CD14-positive monocyte (primary cell): ENCODE results near the gene METTL15. TPM values are rescaled to one million over a fixed set of nuclear protein-coding genes. Genes with fewer than 3 reads are reported as not detected.

Experiments used
- DNase-seq, 3 donors: peaks; one replicate each; pipeline ENCODE4 v3.0.0-alpha.2; 2011 to 2022
- H2AFZ ChIP-seq: 2 replicates; pipeline ENCODE4 v1.6.0; 2012; ENCODE audit warnings: mild to moderate bottlenecking, low read depth, low read length, inconsistent platforms; ENCODE audit not compliant: insufficient read depth, poor library complexity, severe bottlenecking
- H3K27ac ChIP-seq, 2 donors: 1 replicate in 1 of 2; 2 replicates in 1 of 2; pipeline ENCODE4 v1.5.1; 2012 to 2013; ENCODE audit warnings: low read length in 2 of 2, control low read depth in 1 of 2, inconsistent platforms in 1 of 2, low read depth in 1 of 2, mild to moderate bottlenecking in 1 of 2
- H3K27me3 ChIP-seq, 2 donors: one replicate each; pipeline versions ENCODE4 v1.6.0 to v1.6.1; 2011 to 2013; ENCODE audit warnings: low read length in 2 of 2; ENCODE audit not compliant: control insufficient read depth in 2 of 2, insufficient read depth in 2 of 2
- H3K36me3 ChIP-seq, 2 donors: replicated peaks in 1 of 2; 1 replicate in 1 of 2; 2 replicates in 1 of 2; pipeline versions ENCODE4 v1.5.1 to v1.6.1; 2012 to 2013; ENCODE audit warnings: low read length in 2 of 2, control low read depth in 1 of 2, inconsistent platforms in 1 of 2, mild to moderate bottlenecking in 1 of 2; ENCODE audit not compliant: insufficient read depth in 2 of 2, control insufficient read depth in 1 of 2
- H3K4me1 ChIP-seq, 2 donors: 1 replicate in 1 of 2; 2 replicates in 1 of 2; pipeline versions ENCODE4 v1.5.1 to v1.6.1; 2012 to 2013; ENCODE audit warnings: low read length in 2 of 2, control low read depth in 1 of 2, inconsistent platforms in 1 of 2, mild to moderate bottlenecking in 1 of 2, moderate library complexity in 1 of 2; ENCODE audit not compliant: insufficient read depth in 2 of 2, control insufficient read depth in 1 of 2
- H3K4me2 ChIP-seq: replicated peaks from 2 replicates; pipeline ENCODE3; 2012; ENCODE audit warnings: low read length, moderate library complexity, mild to moderate bottlenecking; ENCODE audit not compliant: poor library complexity, severe bottlenecking; ENCODE audit errors: extremely low read depth
- H3K4me3 ChIP-seq, 3 experiments: fragments of 200-600 bp in 1 of 3; sonication (generic) in 1 of 3; replicated peaks in 1 of 3; 1 replicate in 2 of 3; 2 replicates in 1 of 3; pipeline ENCODE4 v1.5.1; 2011 to 2013; ENCODE audit warnings: low read length in 3 of 3, mild to moderate bottlenecking in 3 of 3, control low read depth in 2 of 3, low read depth in 2 of 3, inconsistent platforms in 1 of 3, moderate library complexity in 1 of 3
- H3K79me2 ChIP-seq: 2 replicates; pipeline ENCODE4 v1.6.0; 2012; ENCODE audit warnings: mild to moderate bottlenecking, control low read depth, inconsistent platforms, low read length, moderate library complexity; ENCODE audit not compliant: insufficient read depth
- H3K9ac ChIP-seq: 2 replicates; pipeline ENCODE4 v1.6.0; 2017; ENCODE audit warnings: low read length, mild to moderate bottlenecking; ENCODE audit not compliant: insufficient read depth, poor library complexity, severe bottlenecking
- H3K9me3 ChIP-seq, 2 donors: replicated peaks in 1 of 2; 1 replicate in 1 of 2; 2 replicates in 1 of 2; pipeline versions ENCODE4 v1.5.1 to v1.6.1; 2012 to 2013; ENCODE audit warnings: low read length in 2 of 2, control low read depth in 1 of 2; ENCODE audit not compliant: control insufficient read depth in 1 of 2, insufficient read depth in 1 of 2
- H4K20me1 ChIP-seq: 2 replicates; pipeline ENCODE4 v1.6.0; 2012; ENCODE audit warnings: mild to moderate bottlenecking, low read length, control low read depth, moderate library complexity; ENCODE audit not compliant: insufficient read depth
- H3K27ac Mint-ChIP-seq, 7 donors: one replicate each; pipeline ENCODE4 v1.8.0; 2020; ENCODE audit warnings: mild to moderate bottlenecking in 7 of 7, mixed read lengths in 7 of 7, moderate library complexity in 6 of 7, inconsistent platforms in 2 of 7
- H3K27me3 Mint-ChIP-seq, 3 donors: one replicate each; pipeline ENCODE4 v1.8.0; 2021 to 2022; ENCODE audit warnings: low read depth in 3 of 3, mild to moderate bottlenecking in 3 of 3, mixed read lengths in 3 of 3, moderate library complexity in 3 of 3, inconsistent platforms in 1 of 3
- H3K36me3 Mint-ChIP-seq, 2 donors: one replicate each; pipeline ENCODE4 v1.8.0; 2020; ENCODE audit warnings: mixed read lengths in 2 of 2, inconsistent platforms in 1 of 2, mild to moderate bottlenecking in 1 of 2
- H3K4me1 Mint-ChIP-seq: one replicate; pipeline ENCODE4 v1.8.0; 2020; ENCODE audit warnings: mild to moderate bottlenecking, mixed read lengths
- H3K4me3 Mint-ChIP-seq, 2 donors: one replicate each; pipeline ENCODE4 v1.8.0; 2020; ENCODE audit warnings: mild to moderate bottlenecking in 2 of 2, mixed read lengths in 2 of 2, moderate library complexity in 1 of 2
- H3K9me3 Mint-ChIP-seq, 7 donors: one replicate each; pipeline ENCODE4 v1.8.0; 2020 to 2022; ENCODE audit warnings: mixed read lengths in 7 of 7, mild to moderate bottlenecking in 6 of 7, moderate library complexity in 6 of 7, inconsistent platforms in 2 of 7
- WGBS: methylation state at CpG from one replicate; pipeline ENCODE4 v1.1.5; 2013; ENCODE audit warnings: missing lambda C conversion rate; ENCODE audit not compliant: insufficient coverage; 5-methylcytosine and 5-hydroxymethylcytosine counted together
- intact Hi-C, 2 donors: fragments of 100-400 bp; cut with micrococcal nuclease; formaldehyde crosslinking; loops; one replicate each; pipeline versions ENCODE4 v1.15.0 to v1.15.1; 2023
- polyA plus RNA-seq, 3 donors: library from polyadenylated mRNA; depleted of rRNA in 1 of 3; unstranded in 2 of 3; stranded (reverse) in 1 of 3; fragments of 300-500 nt in 2 of 3; fragments of >200 nt in 1 of 3; fragmentation: Illumina TruSeq in 2 of 3; gene quantifications; 1 replicate in 2 of 3; 2 replicates in 1 of 3; pipeline ENCODE4 v1.2.3, GENCODE V29; 2012 to 2021
- TF ChIP-seq, protein P1 (sequence below): fragments of 200-600 bp; IDR thresholded peaks from one replicate; pipeline ENCODE4 v1.8.0; 2022; ENCODE audit warnings: antibody characterized with exemption, mild to moderate bottlenecking

The METTL15 gene
- polyA plus RNA-seq, 3 donors = 2.3 to 2.9 (median 2.6) TPM

DNA sequence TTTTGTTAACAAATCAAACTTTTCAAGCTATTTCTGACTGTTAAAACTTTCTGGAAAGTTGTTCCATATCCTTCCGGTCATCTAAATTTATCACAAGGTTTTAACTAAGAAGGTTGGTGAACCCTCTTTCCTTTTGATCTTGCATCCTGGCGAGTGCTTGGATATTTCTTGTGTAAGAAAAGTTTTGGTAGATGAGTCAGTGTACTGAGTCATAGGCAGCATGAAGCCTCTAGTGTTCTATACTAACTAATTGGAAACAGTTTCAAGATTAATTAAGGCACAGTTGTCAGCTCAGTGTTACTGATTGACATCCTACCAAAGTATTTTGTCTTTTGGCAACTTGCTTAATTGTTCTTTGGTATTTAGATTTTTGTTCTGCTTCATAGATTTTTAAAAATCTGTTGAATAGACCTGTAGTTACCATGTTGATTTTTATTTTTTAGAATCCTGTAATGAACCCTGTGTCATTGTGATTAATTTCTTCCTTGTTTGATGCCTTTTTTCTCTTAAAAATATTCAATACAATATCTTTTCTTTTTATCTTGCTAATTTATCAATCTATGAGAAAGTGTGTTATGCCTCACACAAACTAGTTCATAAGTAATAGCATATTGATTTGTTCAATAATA is 38.0 kb downstream of the METTL15 start:
- TF ChIP-seq, protein P1, sequence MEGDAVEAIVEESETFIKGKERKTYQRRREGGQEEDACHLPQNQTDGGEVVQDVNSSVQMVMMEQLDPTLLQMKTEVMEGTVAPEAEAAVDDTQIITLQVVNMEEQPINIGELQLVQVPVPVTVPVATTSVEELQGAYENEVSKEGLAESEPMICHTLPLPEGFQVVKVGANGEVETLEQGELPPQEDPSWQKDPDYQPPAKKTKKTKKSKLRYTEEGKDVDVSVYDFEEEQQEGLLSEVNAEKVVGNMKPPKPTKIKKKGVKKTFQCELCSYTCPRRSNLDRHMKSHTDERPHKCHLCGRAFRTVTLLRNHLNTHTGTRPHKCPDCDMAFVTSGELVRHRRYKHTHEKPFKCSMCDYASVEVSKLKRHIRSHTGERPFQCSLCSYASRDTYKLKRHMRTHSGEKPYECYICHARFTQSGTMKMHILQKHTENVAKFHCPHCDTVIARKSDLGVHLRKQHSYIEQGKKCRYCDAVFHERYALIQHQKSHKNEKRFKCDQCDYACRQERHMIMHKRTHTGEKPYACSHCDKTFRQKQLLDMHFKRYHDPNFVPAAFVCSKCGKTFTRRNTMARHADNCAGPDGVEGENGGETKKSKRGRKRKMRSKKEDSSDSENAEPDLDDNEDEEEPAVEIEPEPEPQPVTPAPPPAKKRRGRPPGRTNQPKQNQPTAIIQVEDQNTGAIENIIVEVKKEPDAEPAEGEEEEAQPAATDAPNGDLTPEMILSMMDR = no peak
- H3K27me3 Mint-ChIP-seq = no peaks in the 10 kb centered on the region
- no peaks in the 10 kb centered on the region for H3K27me3 ChIP-seq
- DNase-seq = no peak
- H4K20me1 ChIP-seq = no peaks in the 10 kb centered on the region
- H3K27ac Mint-ChIP-seq = no peak overlapping the region
- H3K79me2 ChIP-seq = no peaks in the 10 kb centered on the region
- H3K4me3 Mint-ChIP-seq = no peak overlapping the region
- no peak overlapping the region for H3K9ac ChIP-seq
- no peaks in the 10 kb centered on the region for H3K4me1 ChIP-seq
- H2AFZ ChIP-seq = no peak overlapping the region
- H3K4me2 ChIP-seq = no peak overlapping the region
- WGBS = no CpG with 5 or more reads among the region's 2 CpGs
- H3K9me3 Mint-ChIP-seq = peaks cover 0 to under 1% (median 0%) of the 10 kb centered on the region in 7 donors
- no peak overlapping the region for H3K27ac ChIP-seq
- H3K4me3 ChIP-seq = no peak overlapping the region
- H3K36me3 Mint-ChIP-seq = peaks cover 0 to 4% of the 10 kb centered on the region in 2 donors
- no peaks in the 10 kb centered on the region for H3K4me1 Mint-ChIP-seq
- intact Hi-C loops = no loop called here
- H3K9me3 ChIP-seq = no peaks in the 10 kb centered on the region
- H3K36me3 ChIP-seq = no peaks in the 10 kb centered on the region

DNA sequence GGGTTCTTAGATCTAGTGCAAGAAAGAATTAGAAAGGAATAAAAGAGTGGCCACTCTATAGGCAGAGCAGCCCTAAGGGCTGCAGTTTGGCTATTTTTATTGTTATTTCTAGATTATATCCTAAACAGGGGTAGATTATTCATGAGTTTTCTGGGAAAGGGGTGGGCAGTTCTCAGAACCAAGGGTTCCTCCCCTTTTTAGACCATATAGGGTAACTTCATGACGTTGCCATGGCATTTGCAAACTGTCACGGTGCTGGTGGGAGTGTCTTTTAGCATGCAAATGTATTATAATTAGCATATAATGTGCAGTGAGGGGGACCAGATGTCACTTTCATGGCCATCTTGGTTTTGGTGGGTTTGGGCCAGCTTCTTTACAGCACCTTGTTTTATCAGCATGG is 44.6 kb downstream of the METTL15 start:
- no peak overlapping the region for H3K27ac Mint-ChIP-seq
- no peaks in the 10 kb centered on the region for H3K4me1 ChIP-seq
- H3K79me2 ChIP-seq = no peaks in the 10 kb centered on the region
- DNase-seq = no peak
- no peak overlapping the region for H3K4me3 ChIP-seq
- no CpG with 5 or more reads among the region's 2 CpGs for WGBS
- no peak overlapping the region for H3K9ac ChIP-seq
- H3K4me3 Mint-ChIP-seq = no peak overlapping the region
- H2AFZ ChIP-seq = no peak overlapping the region
- H3K27me3 Mint-ChIP-seq = no peaks in the 10 kb centered on the region
- H3K4me2 ChIP-seq = no peak overlapping the region
- peaks cover 0 to 8% of the 10 kb centered on the region in 2 donors for H3K36me3 ChIP-seq
- peaks cover 0 to 3% of the 10 kb centered on the region in 2 donors for H3K9me3 ChIP-seq
- H4K20me1 ChIP-seq = no peaks in the 10 kb centered on the region
- H3K27me3 ChIP-seq = no peaks in the 10 kb centered on the region
- no peaks in the 10 kb centered on the region for H3K4me1 Mint-ChIP-seq
- H3K36me3 Mint-ChIP-seq = peaks cover 9 to 17% of the 10 kb centered on the region in 2 donors
- intact Hi-C loops = no loop called here
- TF ChIP-seq, protein P1 = no peak
- no peak overlapping the region for H3K27ac ChIP-seq
- peaks cover 0 to 7% (median under 1%) of the 10 kb centered on the region in 7 donors for H3K9me3 Mint-ChIP-seq
